Measurements from ENCODE around the gene SCN4B.

The SCN4B gene

DNA sequence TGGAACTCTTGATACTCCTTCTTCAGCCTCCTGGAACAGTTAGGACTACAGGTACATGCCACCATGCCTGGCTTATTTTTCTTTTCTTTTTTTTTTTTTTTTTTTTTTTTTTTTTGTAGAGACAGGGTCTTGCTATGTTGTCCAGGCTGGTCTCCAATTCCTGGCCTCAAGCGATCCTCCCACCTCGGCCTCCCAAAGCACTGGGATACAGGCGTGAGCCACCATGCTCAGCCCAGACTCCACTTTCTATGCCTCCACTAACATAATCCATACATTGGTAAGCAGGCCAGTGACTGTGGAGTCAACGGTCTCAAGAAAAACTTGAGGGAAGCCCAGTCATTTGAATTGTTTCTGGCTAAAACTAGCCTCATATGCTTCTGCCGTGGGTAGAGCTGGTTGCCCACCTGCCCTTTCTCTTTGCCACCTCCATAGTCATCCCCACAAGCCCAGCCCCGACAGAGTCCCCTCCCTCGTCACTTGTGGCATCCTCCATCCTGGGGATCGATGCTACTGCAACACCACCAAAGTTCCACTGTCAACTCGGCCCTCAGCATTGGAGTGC, 21.5 kb upstream of the SCN4B start:
- DNase-seq (ENCODE audit: low spot score), result no peak

DNA sequence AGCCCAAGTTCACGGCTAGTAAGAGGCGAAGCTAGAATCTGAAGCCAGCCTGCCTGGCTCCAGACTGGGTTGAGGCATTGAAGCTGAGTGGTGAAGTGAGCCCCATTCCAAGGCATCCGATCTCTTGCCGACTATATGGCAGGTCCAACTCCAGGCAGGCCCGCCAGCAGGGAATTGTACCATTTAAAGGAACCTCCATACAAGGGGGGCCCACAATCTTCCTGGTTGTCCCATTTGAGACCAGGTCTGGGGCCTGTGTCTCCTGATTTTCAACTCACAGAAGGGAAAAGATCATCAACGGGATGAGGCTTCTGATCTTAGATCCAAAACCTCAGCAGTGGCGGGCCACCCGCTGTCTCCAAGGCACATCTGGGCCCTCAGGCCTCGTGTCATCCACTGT, 19.7 kb upstream of the SCN4B start:
- DNase-seq (ENCODE audit: low spot score), result no peak

DNA sequence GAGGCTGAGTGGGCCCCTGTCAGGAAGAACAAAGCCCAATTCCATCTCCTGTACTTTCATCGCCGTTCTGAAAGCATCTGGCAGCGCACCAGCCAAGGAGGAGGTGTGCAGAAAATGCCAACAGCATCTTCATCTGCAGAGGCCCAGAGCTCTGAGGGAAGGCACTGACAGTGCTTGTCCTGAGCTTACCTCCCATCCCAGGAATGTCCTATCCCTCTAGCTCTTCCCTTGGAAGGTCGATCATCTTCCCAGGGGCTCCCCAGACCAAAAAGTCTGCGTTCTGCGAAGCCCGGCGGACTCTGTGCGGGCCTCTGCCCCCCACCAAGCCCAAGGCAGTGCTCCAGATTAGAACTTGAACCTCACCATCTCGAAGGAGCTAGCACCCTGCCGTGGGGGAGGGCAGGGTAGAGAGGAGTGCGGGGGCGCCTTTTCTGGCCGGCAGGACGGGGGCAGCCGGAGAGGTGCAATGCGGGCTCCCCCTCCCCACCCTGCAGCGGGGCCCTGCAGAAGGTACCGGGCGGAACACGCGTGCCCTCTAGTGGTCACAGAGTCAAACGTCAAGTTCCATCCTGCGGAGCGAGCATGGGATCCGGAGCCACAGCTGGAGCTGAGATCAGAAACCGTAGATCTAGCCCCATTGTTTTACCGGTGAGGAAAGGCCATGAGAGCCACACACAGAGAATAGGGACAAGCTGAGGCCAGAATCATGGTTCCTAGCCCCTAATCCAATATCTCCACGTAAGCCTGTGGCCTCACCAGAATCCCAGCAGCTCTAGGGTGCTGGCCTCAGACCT, 18.8 kb upstream of the SCN4B start:
- peak; percentile 34 for DNase-seq (ENCODE audit: low spot score)

DNA sequence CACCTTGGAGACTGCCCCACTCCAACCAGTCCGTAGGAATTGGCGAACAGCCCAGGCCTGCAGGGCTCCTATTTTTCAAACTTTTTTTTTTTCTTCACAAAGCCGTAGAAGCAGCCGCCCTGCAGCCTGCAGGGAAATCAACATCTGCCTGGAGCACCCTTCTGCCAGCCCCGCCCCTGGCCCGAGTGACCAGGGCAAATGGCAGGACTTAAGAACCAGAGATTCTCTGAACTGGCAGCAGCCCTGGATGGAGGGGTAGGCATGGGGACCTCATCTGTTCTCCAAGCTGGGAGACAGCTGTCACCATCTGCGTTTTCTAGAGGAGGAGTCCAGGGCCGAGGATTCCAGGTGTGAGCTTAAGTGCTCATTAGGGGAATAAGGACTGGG, 18.3 kb upstream of the SCN4B start:
- no peak for DNase-seq (ENCODE audit: low spot score)

DNA sequence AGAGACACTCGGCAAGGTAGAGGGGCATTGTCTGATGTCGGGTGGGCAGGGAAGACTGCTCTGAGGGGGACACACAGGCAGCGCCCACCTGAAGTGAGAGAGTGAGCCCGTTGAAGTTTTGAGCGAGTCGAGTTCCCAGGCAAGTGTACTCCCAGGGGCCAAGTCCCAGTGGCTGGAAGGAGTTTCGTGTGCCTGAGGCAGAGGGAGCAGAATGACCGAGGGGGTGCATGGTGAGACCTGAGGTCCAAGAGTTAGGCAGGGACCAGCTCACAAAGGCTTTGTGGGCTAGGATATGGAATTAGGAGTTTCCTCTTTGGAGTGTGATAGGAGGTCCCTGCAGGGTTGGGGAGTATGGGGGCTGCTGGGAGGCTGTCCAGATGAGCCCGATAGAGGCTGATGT, 17.6 kb upstream of the SCN4B start:
- DNase-seq (ENCODE audit: low spot score), result no peak

DNA sequence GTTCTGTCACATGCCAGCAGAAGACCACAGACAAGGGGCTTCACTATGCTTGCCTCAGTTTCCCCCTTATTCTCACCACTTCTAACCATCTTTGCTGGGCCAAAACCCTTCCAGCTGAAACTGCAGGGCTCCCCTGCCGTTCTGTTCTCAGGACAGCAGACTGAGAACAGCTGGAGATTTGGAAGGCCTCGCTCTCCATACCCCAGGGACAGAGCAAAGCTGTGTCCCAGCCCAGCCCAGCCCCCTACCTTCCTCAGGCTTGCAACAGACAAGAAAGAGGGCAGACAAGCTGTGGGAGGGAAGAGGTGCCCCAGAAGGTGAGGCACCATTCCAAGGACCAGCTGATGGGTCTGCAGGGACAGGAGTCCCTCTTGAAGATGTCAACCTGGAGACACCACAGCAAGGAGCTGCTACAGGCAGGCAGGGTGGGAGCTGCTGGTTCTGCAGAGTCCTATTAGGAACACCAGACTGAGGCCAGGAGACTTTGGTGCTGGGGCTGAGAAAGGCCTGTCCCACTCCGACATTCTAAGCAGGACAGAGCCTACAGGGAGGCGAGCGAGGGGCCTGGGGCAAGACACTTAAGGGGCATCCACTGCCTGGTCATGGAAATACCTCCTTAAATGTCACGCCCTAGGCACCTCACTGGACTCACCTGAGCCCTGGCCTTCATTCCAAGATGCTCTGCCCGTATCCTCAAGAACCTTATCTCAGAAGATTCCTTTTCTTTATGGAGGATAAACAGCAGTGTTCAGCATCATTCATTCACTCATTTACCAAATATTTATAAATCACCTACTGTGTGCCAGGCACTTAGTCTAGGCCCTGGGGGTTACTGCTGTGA, 16.9 kb upstream of the SCN4B start:
- DNase-seq (ENCODE audit: low spot score), result no peak

DNA sequence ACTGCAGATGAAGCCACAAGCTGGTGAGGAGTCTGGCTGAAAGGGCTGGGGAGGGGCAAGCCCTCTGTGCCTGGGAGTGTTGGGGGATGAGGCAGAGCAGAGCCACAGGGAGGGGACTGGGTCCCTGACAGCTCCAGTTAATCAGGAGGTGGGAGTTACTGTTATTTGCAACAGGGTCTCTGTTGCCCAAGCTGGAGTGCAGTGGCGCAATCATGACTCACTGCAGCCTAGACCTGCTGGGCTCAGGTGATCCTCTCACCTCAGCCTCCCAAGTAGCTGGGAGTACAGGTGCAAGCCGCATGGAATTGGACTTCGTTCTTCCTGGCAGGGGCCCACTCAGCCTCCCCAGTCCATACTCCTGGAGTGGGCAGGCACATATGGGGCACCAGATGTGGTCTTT, 16.1 kb upstream of the SCN4B start:
- DNase-seq (ENCODE audit: low spot score), result no peak

DNA sequence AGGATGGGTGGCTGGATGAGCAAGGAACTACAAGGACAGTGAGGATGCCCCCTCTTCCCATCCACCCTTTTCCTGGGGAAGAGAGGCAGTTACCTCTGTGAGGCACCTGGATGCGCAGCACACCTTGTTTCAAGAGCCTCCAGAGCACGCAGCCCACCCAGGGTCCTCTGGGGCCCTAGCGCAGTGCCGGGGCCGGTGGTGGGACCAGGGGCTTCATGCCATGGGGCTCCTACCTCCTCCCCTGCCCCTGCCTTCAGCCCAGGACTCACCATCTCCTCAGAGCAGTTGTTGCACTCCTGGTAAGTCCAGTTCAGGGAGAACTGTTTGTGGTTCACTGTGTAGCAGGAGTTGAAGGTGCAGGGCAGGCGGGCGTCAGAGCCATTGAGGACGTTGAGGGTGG, 15.7 kb upstream of the SCN4B start:
- DNase-seq (ENCODE audit: low spot score), result no peak

DNA sequence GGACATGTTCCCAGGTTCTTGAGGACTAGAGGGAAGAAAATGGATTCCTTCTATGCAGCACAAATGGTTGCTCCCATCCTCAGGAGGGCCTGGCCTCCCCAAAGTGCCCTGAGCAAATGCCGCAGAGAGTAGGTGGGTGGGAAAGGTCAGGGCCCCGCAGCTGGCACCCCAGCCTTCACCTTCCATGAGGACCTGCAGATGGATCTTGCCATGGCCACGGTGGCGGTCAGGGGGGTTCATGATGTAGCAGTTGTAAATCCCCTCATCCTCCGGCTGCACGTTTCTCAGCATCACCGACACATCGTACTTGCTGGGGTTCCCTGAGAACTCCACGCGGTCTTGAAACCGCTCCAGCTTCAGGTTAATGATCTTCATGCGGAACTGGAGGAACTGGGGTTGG, 15.3 kb upstream of the SCN4B start:
- no peak for DNase-seq (ENCODE audit: low spot score)

DNA sequence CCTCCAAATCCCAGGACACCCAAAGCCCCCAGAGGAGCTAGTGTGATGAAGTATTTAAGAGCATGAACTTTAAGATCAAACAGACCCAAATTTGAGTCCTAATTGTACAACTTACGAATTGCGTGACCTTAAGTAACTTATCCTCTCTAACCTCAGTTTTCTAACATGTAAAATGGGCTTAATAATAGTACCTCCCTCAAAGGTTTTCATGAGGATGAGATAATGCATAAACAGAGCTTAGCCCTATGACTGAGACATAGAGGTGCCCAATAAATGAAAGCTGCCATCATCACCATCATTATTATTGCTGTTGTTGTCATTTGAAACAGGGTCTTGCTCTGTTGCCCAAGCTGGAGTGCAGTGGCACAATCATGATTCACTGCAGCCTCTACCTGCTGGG, 14.6 kb upstream of the SCN4B start:
- no peak for DNase-seq (ENCODE audit: low spot score)

DNA sequence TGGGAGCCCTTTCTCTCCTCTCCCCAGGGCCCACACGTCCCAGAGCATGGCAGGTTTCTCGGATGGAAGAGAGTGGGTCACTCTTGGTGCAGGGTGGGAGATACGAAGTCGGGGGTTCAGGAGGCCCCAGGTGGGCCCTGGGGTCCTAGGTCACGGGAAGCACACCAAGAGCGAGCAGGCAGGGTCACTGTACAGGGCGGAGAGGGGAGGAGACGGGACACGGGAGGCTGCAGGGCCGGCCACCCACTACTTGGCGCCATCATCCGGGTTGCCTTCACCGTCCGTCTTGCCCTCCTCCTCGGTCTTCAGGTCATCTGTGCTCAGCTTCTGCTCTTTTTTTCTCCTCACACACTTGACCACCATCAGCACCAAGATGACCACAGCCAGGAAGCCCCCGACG, 14.0 kb upstream of the SCN4B start:
- no peak for DNase-seq (ENCODE audit: low spot score)

DNA sequence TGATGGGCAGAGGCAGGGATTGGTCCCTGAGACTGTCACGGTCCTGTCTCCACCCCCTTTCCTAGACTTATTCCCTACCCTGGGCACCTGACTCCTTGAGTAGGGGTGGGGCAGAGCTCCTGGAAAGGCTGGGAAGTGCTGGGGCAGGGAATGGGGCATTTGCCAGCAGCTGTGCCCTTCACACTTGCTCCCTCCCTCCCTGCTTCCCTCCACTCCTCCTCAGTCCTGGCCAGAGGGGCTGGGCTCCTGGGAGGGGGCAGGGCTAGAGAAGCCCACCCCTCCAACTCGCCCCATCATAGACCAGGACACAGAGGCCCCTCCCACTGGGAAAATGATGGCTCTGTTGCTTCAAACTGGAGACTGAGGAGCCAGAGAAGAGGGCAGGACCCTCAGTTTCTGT, 12.3 kb upstream of the SCN4B start:
- DNase-seq (ENCODE audit: low spot score), result no peak

DNA sequence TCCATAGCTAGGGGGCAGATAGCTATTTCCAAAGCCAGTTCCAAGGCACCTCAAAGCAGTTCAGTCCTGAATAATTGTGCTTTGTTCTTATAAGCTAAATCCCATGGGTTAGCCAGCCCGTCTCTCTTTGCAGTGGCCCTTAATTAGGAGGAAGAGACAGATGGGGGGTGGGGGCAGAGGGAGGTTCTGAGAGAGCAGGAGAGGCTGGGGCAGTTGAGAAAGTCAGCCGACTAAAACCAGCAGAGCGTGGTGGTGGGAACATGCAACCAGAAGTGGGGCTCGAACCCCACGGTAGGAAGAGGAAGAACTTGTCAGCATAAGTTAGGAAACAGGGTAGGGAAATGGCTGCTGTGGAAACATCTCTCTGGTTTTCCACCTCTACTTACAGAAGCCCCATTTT, 10.9 kb upstream of the SCN4B start:
- DNase-seq (ENCODE audit: low spot score), result no peak

DNA sequence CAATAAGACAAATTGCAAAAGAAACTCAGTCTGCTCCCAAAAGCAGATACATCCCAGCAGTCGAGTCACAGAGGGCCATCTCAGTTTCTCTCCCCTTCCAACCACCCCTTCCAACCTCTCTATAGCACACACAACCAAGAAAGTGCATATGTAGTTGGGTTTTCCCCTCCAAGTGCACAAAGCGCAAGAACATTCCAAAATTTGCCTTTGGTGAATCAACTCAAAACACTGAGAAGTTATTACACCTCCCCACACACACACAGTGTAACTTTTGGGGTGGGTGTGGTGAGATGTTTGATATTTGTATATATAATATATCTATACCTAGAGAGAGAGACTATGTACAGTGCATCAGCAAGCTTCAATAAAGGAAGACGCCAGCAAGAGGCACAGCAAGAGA, 10.2 kb upstream of the SCN4B start:
- DNase-seq (ENCODE audit: low spot score), result no peak

DNA sequence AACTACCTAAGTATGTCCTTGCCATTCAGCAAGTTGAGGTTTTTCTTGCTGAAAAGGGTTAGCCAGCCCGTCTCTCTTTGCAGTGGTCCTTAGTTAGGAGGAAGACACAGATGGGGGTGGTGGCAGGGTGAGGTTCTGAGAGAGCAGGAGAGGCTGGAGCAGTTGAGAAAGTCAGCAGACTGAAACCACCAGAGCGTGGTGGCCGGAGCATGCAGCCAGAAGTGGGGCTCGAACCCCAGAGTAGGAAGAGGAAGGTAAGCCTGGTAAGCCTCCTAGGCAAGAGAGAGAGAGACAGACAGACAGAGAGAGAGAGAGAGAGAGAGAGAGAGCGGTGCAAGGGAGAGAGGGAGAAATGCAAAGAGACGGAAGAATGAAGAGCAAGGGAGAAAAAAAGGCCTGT, 9.2 kb upstream of the SCN4B start:
- DNase-seq (ENCODE audit: low spot score), result no peak

DNA sequence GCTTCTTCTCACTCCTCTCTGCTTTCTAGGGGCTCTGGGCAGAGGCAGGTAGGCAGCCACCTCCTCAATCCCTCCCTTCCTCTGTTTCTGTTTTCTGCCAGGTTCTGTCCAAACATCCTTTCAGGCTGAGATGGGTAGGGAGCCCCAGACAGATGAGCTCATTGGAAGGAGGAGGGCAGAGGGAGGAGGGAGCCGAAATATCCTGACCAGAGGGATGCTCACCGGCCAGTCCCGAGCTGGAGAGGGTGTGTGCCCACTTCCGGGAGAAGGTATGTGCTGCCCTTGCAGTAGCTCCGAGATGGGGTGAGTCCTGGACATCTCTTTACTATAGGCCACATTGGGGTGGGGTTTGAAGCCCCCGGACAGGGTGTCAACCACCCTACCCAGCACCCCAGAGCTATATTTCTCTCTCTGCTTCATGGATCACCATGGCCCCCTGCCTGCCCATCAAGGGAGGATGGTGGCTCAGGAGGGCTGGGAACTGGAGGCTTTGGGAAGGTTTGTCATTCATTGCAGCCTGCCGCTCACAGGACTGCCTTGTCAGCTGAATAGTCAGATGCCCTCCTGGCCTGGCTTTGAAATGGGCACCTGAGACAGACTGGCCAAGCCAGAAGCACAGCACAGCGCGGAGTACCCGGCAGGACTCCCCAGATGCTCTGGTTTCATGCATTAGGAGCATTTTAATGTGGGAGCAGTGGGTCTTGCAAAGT, 4.7 kb upstream of the SCN4B start:
- no peak for DNase-seq (ENCODE audit: low spot score)

DNA sequence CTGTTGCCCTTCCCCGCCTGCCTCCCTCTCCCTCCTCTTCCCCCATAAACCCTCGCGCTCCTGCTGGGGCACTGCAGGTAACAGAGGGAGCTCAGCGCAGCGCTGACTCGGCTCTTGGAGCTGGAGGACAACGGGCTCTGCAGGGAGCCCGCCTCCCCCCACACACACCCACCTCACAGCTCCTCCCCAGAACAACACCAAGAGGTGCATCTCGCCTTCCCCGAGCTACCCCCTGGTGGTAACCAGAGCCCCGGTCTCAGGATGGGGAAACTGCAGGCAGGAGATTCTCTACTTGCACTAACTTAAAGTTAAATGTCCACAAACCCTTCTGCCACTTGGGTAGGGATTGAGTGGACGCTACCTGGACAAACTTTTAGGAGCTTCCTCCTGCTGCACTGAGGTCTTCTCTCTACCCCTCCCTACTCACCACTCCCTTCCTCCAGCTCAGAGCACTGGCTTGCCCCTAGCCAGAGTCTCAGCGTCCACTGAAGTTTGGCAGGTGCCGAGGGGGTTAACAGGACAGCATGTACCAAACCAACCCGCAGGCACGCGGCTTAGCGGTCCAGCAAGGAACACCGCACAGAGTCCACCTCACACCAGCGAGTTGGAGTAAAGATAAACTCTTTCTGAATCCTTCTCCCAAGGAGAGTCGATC, 4.0 kb upstream of the SCN4B start:
- DNase-seq (ENCODE audit: low spot score), result no peak

DNA sequence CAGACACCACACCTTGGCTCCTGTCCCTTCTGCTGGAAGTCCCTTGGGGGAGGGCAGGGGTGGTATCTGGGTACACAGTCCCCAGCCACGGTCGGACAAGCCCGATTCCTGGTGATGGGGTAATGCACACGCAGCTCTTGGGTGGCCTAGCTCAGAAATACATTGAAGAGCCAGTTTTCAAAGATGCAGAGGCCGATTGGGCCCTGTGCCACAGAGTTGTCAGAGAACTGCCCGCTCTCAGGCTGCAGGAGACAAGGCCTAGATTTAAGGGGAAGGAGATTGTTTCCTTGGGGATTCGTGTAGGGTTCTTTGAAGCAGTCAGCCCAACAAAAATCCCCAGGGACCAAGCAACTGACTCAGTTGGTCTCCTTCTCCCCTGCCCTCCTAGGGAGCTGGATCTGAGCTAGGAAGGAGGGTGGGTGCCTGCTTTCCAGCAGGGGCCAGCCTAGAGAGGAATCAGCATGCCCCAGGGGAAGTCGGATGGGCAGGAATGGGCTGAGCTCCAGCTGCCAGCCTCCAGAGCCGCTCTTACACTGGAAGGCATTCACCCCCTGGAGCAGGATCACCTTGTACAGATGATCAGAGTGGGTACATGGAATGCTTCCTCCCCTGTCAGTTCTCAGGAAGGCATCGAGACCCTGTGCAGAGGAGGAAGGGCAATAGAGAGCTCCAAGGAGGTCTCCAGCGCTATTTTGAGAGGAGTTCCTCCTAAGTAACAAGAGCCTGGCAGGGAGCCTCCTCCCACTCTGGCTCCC, 3.3 kb upstream of the SCN4B start:
- DNase-seq (ENCODE audit: low spot score), result no peak

DNA sequence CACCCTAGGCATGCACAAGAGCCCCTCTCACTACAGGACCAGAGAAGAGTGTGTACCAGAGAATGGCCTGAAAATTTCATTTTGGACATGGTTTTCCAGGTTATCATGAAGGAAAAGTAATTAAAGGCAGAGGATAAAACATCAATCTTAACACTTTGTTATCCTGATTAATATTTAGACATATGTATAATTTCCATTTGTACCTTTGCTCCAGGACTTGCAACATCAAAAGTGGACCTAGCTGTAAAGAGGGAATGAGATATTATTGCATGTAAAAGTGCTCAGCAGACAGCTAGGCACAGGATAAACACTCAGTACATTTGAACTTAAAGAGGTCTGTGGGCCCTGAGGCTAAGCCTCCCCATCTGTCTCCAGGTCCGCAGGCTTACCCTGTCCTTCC, 2.0 kb upstream of the SCN4B start:
- no peak for DNase-seq (ENCODE audit: low spot score)

DNA sequence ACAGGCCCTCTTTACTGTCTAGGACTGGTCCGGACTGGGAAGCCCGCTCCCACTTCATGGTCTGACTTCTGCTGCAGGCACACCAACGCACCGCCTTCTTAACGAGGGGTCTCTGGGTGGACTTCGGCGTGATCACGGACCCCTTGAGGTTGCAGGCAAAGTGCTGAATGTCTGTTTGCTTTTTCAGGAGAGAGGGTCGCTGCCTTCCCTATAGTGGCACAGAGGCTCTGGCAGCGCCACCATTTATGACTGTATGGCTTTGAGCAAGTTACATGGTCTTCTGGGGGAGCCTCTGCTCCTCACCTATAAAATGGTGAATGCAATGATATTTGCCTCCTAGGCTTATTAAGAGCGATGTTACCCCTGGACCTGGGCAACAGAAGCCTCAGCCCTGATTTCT, 1.4 kb upstream of the SCN4B start:
- no peak for DNase-seq (ENCODE audit: low spot score)

DNA sequence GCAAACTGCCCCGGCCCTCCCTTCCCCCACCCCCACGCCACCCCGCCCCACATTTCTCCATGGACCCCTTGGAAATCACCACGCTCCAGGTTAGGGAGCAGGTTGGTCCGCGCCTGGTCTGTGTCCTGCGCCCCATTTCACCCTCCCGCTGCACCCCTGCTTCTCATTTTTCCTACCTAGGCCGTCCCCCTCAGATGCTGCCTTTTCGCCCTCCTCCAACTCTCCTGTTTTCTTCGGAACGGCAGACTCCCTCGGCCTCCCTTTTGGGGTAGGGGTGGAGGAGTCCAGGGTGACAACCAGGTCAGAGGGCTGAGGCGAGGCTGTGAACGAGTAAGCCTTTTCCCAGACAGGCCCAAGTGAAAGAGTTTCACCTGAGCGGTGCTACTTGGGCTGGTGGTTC, 893 bp upstream of the SCN4B start:
- DNase-seq (ENCODE audit: low spot score), result no peak

Data from kidney capillary endothelial cell (primary cell).